ENCODE data around the gene KTN1.

DNA sequence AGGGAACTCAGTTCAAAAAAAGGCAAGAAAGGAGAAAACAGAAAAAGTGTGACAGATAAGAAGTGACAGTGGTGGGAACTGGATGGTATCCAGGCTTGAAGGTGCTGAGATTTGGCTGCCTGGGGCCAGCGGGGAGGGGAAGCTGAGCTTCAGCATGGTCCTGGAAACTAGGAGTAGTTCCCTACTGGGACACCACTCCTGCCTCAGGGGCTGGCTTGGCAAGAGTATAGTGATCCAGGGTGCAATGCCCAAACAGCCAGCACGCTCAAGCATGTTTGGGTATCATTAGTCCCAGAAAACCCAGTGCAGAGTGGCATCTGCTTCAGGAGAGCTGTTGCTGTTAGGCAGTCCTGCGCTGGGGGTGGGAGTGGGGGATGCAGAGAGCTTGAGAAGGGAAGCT, 49.5 kb upstream of the KTN1 start:
- TF ChIP-seq, protein P1, sequence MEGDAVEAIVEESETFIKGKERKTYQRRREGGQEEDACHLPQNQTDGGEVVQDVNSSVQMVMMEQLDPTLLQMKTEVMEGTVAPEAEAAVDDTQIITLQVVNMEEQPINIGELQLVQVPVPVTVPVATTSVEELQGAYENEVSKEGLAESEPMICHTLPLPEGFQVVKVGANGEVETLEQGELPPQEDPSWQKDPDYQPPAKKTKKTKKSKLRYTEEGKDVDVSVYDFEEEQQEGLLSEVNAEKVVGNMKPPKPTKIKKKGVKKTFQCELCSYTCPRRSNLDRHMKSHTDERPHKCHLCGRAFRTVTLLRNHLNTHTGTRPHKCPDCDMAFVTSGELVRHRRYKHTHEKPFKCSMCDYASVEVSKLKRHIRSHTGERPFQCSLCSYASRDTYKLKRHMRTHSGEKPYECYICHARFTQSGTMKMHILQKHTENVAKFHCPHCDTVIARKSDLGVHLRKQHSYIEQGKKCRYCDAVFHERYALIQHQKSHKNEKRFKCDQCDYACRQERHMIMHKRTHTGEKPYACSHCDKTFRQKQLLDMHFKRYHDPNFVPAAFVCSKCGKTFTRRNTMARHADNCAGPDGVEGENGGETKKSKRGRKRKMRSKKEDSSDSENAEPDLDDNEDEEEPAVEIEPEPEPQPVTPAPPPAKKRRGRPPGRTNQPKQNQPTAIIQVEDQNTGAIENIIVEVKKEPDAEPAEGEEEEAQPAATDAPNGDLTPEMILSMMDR (IDR thresholded peaks at IDR 0.05) = no peak
- no peak for TF ChIP-seq POLR2A (IDR thresholded peaks at IDR 0.05)

Data from ovary (tissue), 3 donors.